ENCODE results near the gene SLC35F3.

Gene SLC35F3

DNA sequence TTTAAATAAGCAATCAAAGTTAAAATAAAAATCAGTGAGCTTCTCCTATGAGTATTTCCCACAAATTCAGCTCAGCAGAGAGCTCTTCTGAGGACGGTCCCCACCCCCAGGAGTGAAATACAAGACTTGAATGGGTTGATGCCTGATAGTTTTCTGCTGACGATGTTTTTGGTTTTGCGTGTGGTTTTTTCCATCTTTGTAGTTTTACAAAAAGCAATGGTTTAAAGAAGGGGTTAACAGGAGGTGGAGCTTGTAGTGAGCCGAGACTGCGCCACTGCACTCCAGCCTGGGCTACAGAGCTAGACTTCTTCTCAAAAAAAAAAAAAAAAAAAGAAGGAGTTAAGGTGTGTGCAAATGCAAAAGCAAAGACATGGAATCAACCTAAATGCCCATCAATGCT, 297.1 kb downstream of the SLC35F3 start:
- Histone ChIP-seq H3K27ac (ENCODE audit: low read depth, low read length) (no peak overlapping the region), H3K4me3 (ENCODE audit: low read length) (no peak overlapping the region), H3K9me2 (replicated peaks; ENCODE audit: control insufficient read depth, low read length) (no peaks in the 10 kb centered on the region), H4K20me1 (ENCODE audit: control insufficient read depth, insufficient read depth, low read depth, low read length) (no peaks in the 10 kb centered on the region), H3K4me2 (ENCODE audit: low read length) (no peak overlapping the region), H3K27me3 (ENCODE audit: control insufficient read depth, low read length) (no peaks in the 10 kb centered on the region), H3F3A (ENCODE audit: control insufficient read depth, insufficient read depth) (no peaks in the 10 kb centered on the region), H3K4me1 (ENCODE audit: control insufficient read depth, low read length) (no peaks in the 10 kb centered on the region), H3K79me2 (ENCODE audit: control insufficient read depth, low read length) (no peaks in the 10 kb centered on the region), H3K9me3 (ENCODE audit: control insufficient read depth, insufficient read depth, low read length) (peaks cover 2% of the 10 kb centered on the region; the same call in 1 of the 2 replicates), H3K36me3 (ENCODE audit: control insufficient read depth, low read length) (no peaks in the 10 kb centered on the region)
- no peak for TF ChIP-seq EZH2phosphoT487 (IDR thresholded peaks at IDR 0.05; ENCODE audit: borderline replicate concordance, low read length)
- TF ChIP-seq, protein P1, sequence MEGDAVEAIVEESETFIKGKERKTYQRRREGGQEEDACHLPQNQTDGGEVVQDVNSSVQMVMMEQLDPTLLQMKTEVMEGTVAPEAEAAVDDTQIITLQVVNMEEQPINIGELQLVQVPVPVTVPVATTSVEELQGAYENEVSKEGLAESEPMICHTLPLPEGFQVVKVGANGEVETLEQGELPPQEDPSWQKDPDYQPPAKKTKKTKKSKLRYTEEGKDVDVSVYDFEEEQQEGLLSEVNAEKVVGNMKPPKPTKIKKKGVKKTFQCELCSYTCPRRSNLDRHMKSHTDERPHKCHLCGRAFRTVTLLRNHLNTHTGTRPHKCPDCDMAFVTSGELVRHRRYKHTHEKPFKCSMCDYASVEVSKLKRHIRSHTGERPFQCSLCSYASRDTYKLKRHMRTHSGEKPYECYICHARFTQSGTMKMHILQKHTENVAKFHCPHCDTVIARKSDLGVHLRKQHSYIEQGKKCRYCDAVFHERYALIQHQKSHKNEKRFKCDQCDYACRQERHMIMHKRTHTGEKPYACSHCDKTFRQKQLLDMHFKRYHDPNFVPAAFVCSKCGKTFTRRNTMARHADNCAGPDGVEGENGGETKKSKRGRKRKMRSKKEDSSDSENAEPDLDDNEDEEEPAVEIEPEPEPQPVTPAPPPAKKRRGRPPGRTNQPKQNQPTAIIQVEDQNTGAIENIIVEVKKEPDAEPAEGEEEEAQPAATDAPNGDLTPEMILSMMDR (IDR thresholded peaks at IDR 0.05; ENCODE audit: low read depth, low read length, poor library complexity, severe bottlenecking): no peak

GRCh38 chr1:234205966-234206365, 301.5 kb downstream of the SLC35F3 start:
- no peaks in the 10 kb centered on the region for H3K79me2 ChIP-seq (ENCODE audit: control insufficient read depth, low read length)

GRCh38 chr1:234206651-234207284, 302.3 kb downstream of the SLC35F3 start:
- no peak overlapping the region for H3K27ac ChIP-seq (ENCODE audit: low read depth, low read length)
- no peaks in the 10 kb centered on the region for H3K4me1 ChIP-seq (ENCODE audit: control insufficient read depth, low read length)
- H3K4me3 ChIP-seq (ENCODE audit: low read length): no peak overlapping the region
- no peaks in the 10 kb centered on the region for H3K79me2 ChIP-seq (ENCODE audit: control insufficient read depth, low read length)
- H3K36me3 ChIP-seq (ENCODE audit: control insufficient read depth, low read length): no peaks in the 10 kb centered on the region
- no peaks in the 10 kb centered on the region for H3K9me2 ChIP-seq (replicated peaks; ENCODE audit: control insufficient read depth, low read length)
- H4K20me1 ChIP-seq (ENCODE audit: control insufficient read depth, insufficient read depth, low read depth, low read length): no peaks in the 10 kb centered on the region
- no peaks in the 10 kb centered on the region for H3K27me3 ChIP-seq (ENCODE audit: control insufficient read depth, low read length)
- H3K9me3 ChIP-seq (ENCODE audit: control insufficient read depth, insufficient read depth, low read length): peaks cover 8% of the 10 kb centered on the region
- no peaks in the 10 kb centered on the region for H3F3A ChIP-seq (ENCODE audit: control insufficient read depth, insufficient read depth)
- TF ChIP-seq, protein P1 (IDR thresholded peaks at IDR 0.05; ENCODE audit: low read depth, low read length, poor library complexity, severe bottlenecking): no peak
- no peak for TF ChIP-seq EZH2phosphoT487 (IDR thresholded peaks at IDR 0.05; ENCODE audit: borderline replicate concordance, low read length)
- no peak overlapping the region for H3K4me2 ChIP-seq (ENCODE audit: low read length)

More at GRCh38 chr1:234205966-234206365, 301.5 kb downstream of the SLC35F3 start:
- Histone ChIP-seq H3K27ac (ENCODE audit: low read depth, low read length) (no peak overlapping the region), H3F3A (ENCODE audit: control insufficient read depth, insufficient read depth) (no peaks in the 10 kb centered on the region), H3K27me3 (ENCODE audit: control insufficient read depth, low read length) (no peaks in the 10 kb centered on the region), H3K4me3 (ENCODE audit: low read length) (no peak overlapping the region), H3K4me1 (ENCODE audit: control insufficient read depth, low read length) (no peaks in the 10 kb centered on the region), H3K4me2 (ENCODE audit: low read length) (no peak overlapping the region), H3K9me2 (replicated peaks; ENCODE audit: control insufficient read depth, low read length) (no peaks in the 10 kb centered on the region), H4K20me1 (ENCODE audit: control insufficient read depth, insufficient read depth, low read depth, low read length) (no peaks in the 10 kb centered on the region), H3K36me3 (ENCODE audit: control insufficient read depth, low read length) (no peaks in the 10 kb centered on the region), H3K9me3 (ENCODE audit: control insufficient read depth, insufficient read depth, low read length) (peaks cover 8% of the 10 kb centered on the region)
- TF ChIP-seq, protein P1 (IDR thresholded peaks at IDR 0.05; ENCODE audit: low read depth, low read length, poor library complexity, severe bottlenecking): no peak
- TF ChIP-seq EZH2phosphoT487 (IDR thresholded peaks at IDR 0.05; ENCODE audit: borderline replicate concordance, low read length): no peak
